ENCODE results near the gene VTI1A. TPM values are rescaled to one million over a fixed set of nuclear protein-coding genes. Genes with fewer than 3 reads are reported as not detected.

The VTI1A gene
- total RNA-seq, 1 experiment from 2014 or later = 18.1 TPM

GRCh38 chr10:112526906-112527305 lies 79.9 kb downstream of the VTI1A start:
- Histone ChIP-seq H4K20me1 (ENCODE audit: insufficient read depth) (no peaks in the 10 kb centered on the region), H3K36me3 (ENCODE audit: low read depth) (no peaks in the 10 kb centered on the region), H2AFZ (no peak overlapping the region), H3K79me2 (ENCODE audit: low read depth) (no peaks in the 10 kb centered on the region), H3K4me3 (no peak overlapping the region), H3K9me3 (ENCODE audit: insufficient read depth, low read depth) (no peaks in the 10 kb centered on the region), H3K4me1 (replicated peaks; ENCODE audit: insufficient read depth) (peaks cover 28% of the 10 kb centered on the region), H3K27ac (no peak overlapping the region), H3K9me2 (ENCODE audit: insufficient read depth) (no peaks in the 10 kb centered on the region), H3F3A (ENCODE audit: insufficient read depth, low read depth) (peaks cover 7% of the 10 kb centered on the region; the same call in 1 of the 2 replicates), H3K4me2 (no peak overlapping the region), H3K27me3 (ENCODE audit: insufficient read depth, low read depth) (no peaks in the 10 kb centered on the region)
- ChIA-PET POLR2A (ENCODE audit: unreplicated experiment) (no interaction called here), CTCF (no interaction called here)
- intact Hi-C loops (cut with micrococcal nuclease; ENCODE audit: unreplicated experiment) = no loop called here
- TF ChIP-seq CTCF (conservative IDR thresholded peaks at IDR 0.05) (no peak), EZH2 (IDR thresholded peaks at IDR 0.05; ENCODE audit: low read depth) (no peak)
- BruUV-seq (replicated peaks) = no TSS peak
- no peak for DNase-seq

- H3K9me3 ChIP-seq (ENCODE audit: insufficient read depth, low read depth) = no peaks in the 10 kb centered on the region
- intact Hi-C loops (cut with micrococcal nuclease; ENCODE audit: unreplicated experiment) = no loop called here
- no peaks in the 10 kb centered on the region for H3K36me3 ChIP-seq (ENCODE audit: low read depth)
- TF ChIP-seq EZH2 (IDR thresholded peaks at IDR 0.05; ENCODE audit: low read depth) (no peak), CTCF (conservative IDR thresholded peaks at IDR 0.05) (no peak)
- ChIA-PET CTCF (no interaction called here), POLR2A (ENCODE audit: unreplicated experiment) (no interaction called here)
- no peaks in the 10 kb centered on the region for H3K79me2 ChIP-seq (ENCODE audit: low read depth)
- no peak for DNase-seq
- H2AFZ ChIP-seq = no peak overlapping the region
- no peak overlapping the region for H3K27ac ChIP-seq
- no peak overlapping the region for H3K4me3 ChIP-seq
- H3K27me3 ChIP-seq (ENCODE audit: insufficient read depth, low read depth) = no peaks in the 10 kb centered on the region
- H3K4me2 ChIP-seq = no peak overlapping the region
- peaks cover 28% of the 10 kb centered on the region for H3K4me1 ChIP-seq (replicated peaks; ENCODE audit: insufficient read depth)
- peaks cover 7% of the 10 kb centered on the region; the same call in 1 of the 2 replicates for H3F3A ChIP-seq (ENCODE audit: insufficient read depth, low read depth)
- no TSS peak for BruUV-seq (replicated peaks)
- H4K20me1 ChIP-seq (ENCODE audit: insufficient read depth) = no peaks in the 10 kb centered on the region
- H3K9me2 ChIP-seq (ENCODE audit: insufficient read depth) = no peaks in the 10 kb centered on the region
These were observed 81.2 kb downstream of the VTI1A start for GRCh38 chr10:112528235-112528634.

- Histone ChIP-seq H3K9me2 (ENCODE audit: insufficient read depth) (no peaks in the 10 kb centered on the region), H3K79me2 (ENCODE audit: low read depth) (no peaks in the 10 kb centered on the region), H3K27ac (no peak overlapping the region), H4K20me1 (ENCODE audit: insufficient read depth) (no peaks in the 10 kb centered on the region), H2AFZ (no peak overlapping the region), H3F3A (ENCODE audit: insufficient read depth, low read depth) (no peaks in the 10 kb centered on the region), H3K4me2 (no peak overlapping the region), H3K4me1 (replicated peaks; ENCODE audit: insufficient read depth) (peaks cover 5% of the 10 kb centered on the region), H3K36me3 (ENCODE audit: low read depth) (no peaks in the 10 kb centered on the region), H3K27me3 (ENCODE audit: insufficient read depth, low read depth) (no peaks in the 10 kb centered on the region), H3K9me3 (ENCODE audit: insufficient read depth, low read depth) (no peaks in the 10 kb centered on the region), H3K4me3 (no peak overlapping the region)
- TF ChIP-seq CTCF (conservative IDR thresholded peaks at IDR 0.05) = no peak
- no peak for TF ChIP-seq EZH2 (IDR thresholded peaks at IDR 0.05; ENCODE audit: low read depth)
- DNase-seq = no peak
- intact Hi-C loops (cut with micrococcal nuclease; ENCODE audit: unreplicated experiment) = no loop called here
- ChIA-PET CTCF (no interaction called here), POLR2A (ENCODE audit: unreplicated experiment) (no interaction called here)
- BruUV-seq (replicated peaks) = no TSS peak
These were observed 84.4 kb downstream of the VTI1A start for GRCh38 chr10:112531421-112531820.
